SH-SY5Y (cell line): ENCODE measurements around the gene SLC6A11.
A peak's percentile ranks its signal among the peaks of the same experiment; 100 is the strongest.

Source experiments
- GATA2 ChIP-seq: IDR thresholded peaks from 2 replicates; pipeline ENCODE4 v1.6.1; 2011; ENCODE audit warnings: mild to moderate bottlenecking, low read depth, low read length
- GATA3 ChIP-seq: IDR thresholded peaks from 2 replicates; pipeline ENCODE4 v1.6.1; 2011; ENCODE audit warnings: low read depth, mild to moderate bottlenecking, low read length, moderate library complexity

SLC6A11 gene

GRCh38 chr3:10933805-10934481 is 117.9 kb downstream of the SLC6A11 start:
- TF ChIP-seq GATA2 (no peak), GATA3 (no peak)

GRCh38 chr3:10935028-10935427 is 119.0 kb downstream of the SLC6A11 start:
- TF ChIP-seq GATA3 (no peak), GATA2 (no peak)

GRCh38 chr3:10935846-10936631 is 120.0 kb downstream of the SLC6A11 start:
- TF ChIP-seq GATA3 = no peak
- no peak for TF ChIP-seq GATA2

- TF ChIP-seq GATA2 = no peak
- no peak for TF ChIP-seq GATA3
Measured at GRCh38 chr3:10936686-10937085, 120.7 kb downstream of the SLC6A11 start.

GRCh38 chr3:10937141-10937825 is 121.3 kb downstream of the SLC6A11 start:
- no peak for TF ChIP-seq GATA3
- no peak for TF ChIP-seq GATA2

GRCh38 chr3:10939556-10939955 is 123.5 kb downstream of the SLC6A11 start:
- no peak for TF ChIP-seq GATA3
- TF ChIP-seq GATA2 = no peak

GRCh38 chr3:10940106-10940505 is 124.1 kb downstream of the SLC6A11 start:
- TF ChIP-seq GATA2 (no peak), GATA3 (no peak)

- TF ChIP-seq GATA3 = no peak
- no peak for TF ChIP-seq GATA2
Measured at GRCh38 chr3:10941972-10942371, 125.9 kb downstream of the SLC6A11 start.

- no peak for TF ChIP-seq GATA3
- no peak for TF ChIP-seq GATA2
Measured at GRCh38 chr3:10942690-10943205, 126.7 kb downstream of the SLC6A11 start.

- TF ChIP-seq GATA3 (no peak), GATA2 (no peak)
Measured at GRCh38 chr3:10944866-10945265, 128.8 kb downstream of the SLC6A11 start.

- TF ChIP-seq GATA3 (no peak), GATA2 (no peak)
Measured at GRCh38 chr3:10945683-10946287, 129.8 kb downstream of the SLC6A11 start.

GRCh38 chr3:10946526-10946925 is 130.5 kb downstream of the SLC6A11 start:
- no peak for TF ChIP-seq GATA3
- peak; percentile 36; the same call in 1 of the 2 replicates for TF ChIP-seq GATA2

GRCh38 chr3:10948326-10948725 is 132.3 kb downstream of the SLC6A11 start:
- no peak for TF ChIP-seq GATA3
- no peak for TF ChIP-seq GATA2

GRCh38 chr3:10949197-10949596 is 133.2 kb downstream of the SLC6A11 start:
- TF ChIP-seq GATA3 (no peak), GATA2 (no peak)
